Measurements from ENCODE around the gene PSRC1. TPM values are rescaled to one million over a fixed set of nuclear protein-coding genes. Genes with fewer than 3 reads are reported as not detected.
A peak's percentile ranks its signal among the peaks of the same experiment; 100 is the strongest.

PSRC1 gene
- total RNA-seq, 1 donor from 2014 or later = 100 TPM

- Mint-ChIP-seq H3K4me1 (peaks cover 39% of the 10 kb centered on the region), H3K27me3 (ENCODE audit: low read depth) (no peaks in the 10 kb centered on the region), H3K4me3 (peak overlapping the region; percentile 81), H3K27ac (ENCODE audit: unreplicated experiment) (no peak overlapping the region), H3K36me3 (ENCODE audit: low read depth) (peaks cover 16% of the 10 kb centered on the region), H3K9me3 (no peaks in the 10 kb centered on the region)
- no peak for DNase-seq (ENCODE audit: low read depth, low spot score)
- TF ChIP-seq CTCF (conservative IDR thresholded peaks at IDR 0.05) = no peak
These were observed 34.5 kb downstream of the PSRC1 start for GRCh38 chr1:109248444-109248796.

- H3K9me3 Mint-ChIP-seq = no peaks in the 10 kb centered on the region
- peaks cover 16% of the 10 kb centered on the region for H3K36me3 Mint-ChIP-seq (ENCODE audit: low read depth)
- H3K27me3 Mint-ChIP-seq (ENCODE audit: low read depth) = no peaks in the 10 kb centered on the region
- H3K4me3 Mint-ChIP-seq = peak overlapping the region; percentile 38
- H3K4me1 Mint-ChIP-seq = peaks cover 39% of the 10 kb centered on the region
- TF ChIP-seq CTCF (conservative IDR thresholded peaks at IDR 0.05) = no peak
- no peak for DNase-seq (ENCODE audit: low read depth, low spot score)
- H3K27ac Mint-ChIP-seq (ENCODE audit: unreplicated experiment) = no peak overlapping the region
These were observed 35.3 kb downstream of the PSRC1 start for GRCh38 chr1:109247401-109248365.

GRCh38 chr1:109246141-109246551, 36.8 kb downstream of the PSRC1 start:
- Mint-ChIP-seq H3K9me3 (no peaks in the 10 kb centered on the region), H3K27ac (ENCODE audit: unreplicated experiment) (no peak overlapping the region), H3K27me3 (ENCODE audit: low read depth) (no peaks in the 10 kb centered on the region), H3K36me3 (ENCODE audit: low read depth) (peaks cover under 1% of the 10 kb centered on the region), H3K4me1 (peaks cover 39% of the 10 kb centered on the region), H3K4me3 (no peak overlapping the region)
- no peak for TF ChIP-seq CTCF (conservative IDR thresholded peaks at IDR 0.05)
- DNase-seq (ENCODE audit: low read depth, low spot score) = no peak

GRCh38 chr1:109243860-109244552, 38.9 kb downstream of the PSRC1 start:
- peaks cover 39% of the 10 kb centered on the region for H3K4me1 Mint-ChIP-seq
- H3K4me3 Mint-ChIP-seq = peak overlapping the region; percentile 2
- H3K36me3 Mint-ChIP-seq (ENCODE audit: low read depth) = no peaks in the 10 kb centered on the region
- TF ChIP-seq CTCF (conservative IDR thresholded peaks at IDR 0.05) = no peak
- no peaks in the 10 kb centered on the region for H3K9me3 Mint-ChIP-seq
- H3K27me3 Mint-ChIP-seq (ENCODE audit: low read depth) = no peaks in the 10 kb centered on the region
- no peak overlapping the region for H3K27ac Mint-ChIP-seq (ENCODE audit: unreplicated experiment)
- no peak for DNase-seq (ENCODE audit: low read depth, low spot score)

GRCh38 chr1:109243221-109243620, 39.7 kb downstream of the PSRC1 start:
- no peak for TF ChIP-seq CTCF (conservative IDR thresholded peaks at IDR 0.05)
- peaks cover 42% of the 10 kb centered on the region for H3K4me1 Mint-ChIP-seq
- H3K27me3 Mint-ChIP-seq (ENCODE audit: low read depth) = no peaks in the 10 kb centered on the region
- H3K27ac Mint-ChIP-seq (ENCODE audit: unreplicated experiment) = no peak overlapping the region
- no peaks in the 10 kb centered on the region for H3K9me3 Mint-ChIP-seq
- H3K4me3 Mint-ChIP-seq = peak overlapping the region; percentile 49
- no peaks in the 10 kb centered on the region for H3K36me3 Mint-ChIP-seq (ENCODE audit: low read depth)
- no peak for DNase-seq (ENCODE audit: low read depth, low spot score)

All from neural crest cell (in vitro differentiated cells).